Epidermal melanocyte (primary cell): ENCODE measurements around the gene GRB10.
"Not testable (repeated sequence)": the region's sequence is repeated elsewhere in the genome, so short reads cannot be mapped to it uniquely, and the experiment has no call there.

Source experiments
- DNase-seq: peaks from one replicate; pipeline ENCODE4 v3.0.0; 2011; ENCODE audit warnings: low spot score; ENCODE audit not compliant: insufficient read length

GRB10 gene

GRCh38 chr7:50584793-50585408 lies 197.8 kb downstream of the GRB10 start:
- no peak for DNase-seq

- no peak for DNase-seq
Observed at GRCh38 chr7:50584386-50584785, 198.3 kb downstream of the GRB10 start.

GRCh38 chr7:50583295-50583694 lies 199.4 kb downstream of the GRB10 start:
- DNase-seq, result not testable (repeated sequence)

- not testable (repeated sequence) for DNase-seq
Observed at GRCh38 chr7:50582271-50582670, 200.4 kb downstream of the GRB10 start.

GRCh38 chr7:50580666-50581065 lies 202.0 kb downstream of the GRB10 start:
- not testable (repeated sequence) for DNase-seq

- no peak for DNase-seq
Observed at GRCh38 chr7:50580057-50580456, 202.6 kb downstream of the GRB10 start.

- DNase-seq, result not testable (repeated sequence)
Observed at GRCh38 chr7:50578105-50578504, 204.6 kb downstream of the GRB10 start.

GRCh38 chr7:50577569-50577968 lies 205.1 kb downstream of the GRB10 start:
- no peak for DNase-seq

- DNase-seq, result not testable (repeated sequence)
Observed at GRCh38 chr7:50576388-50576787, 206.3 kb downstream of the GRB10 start.

- no peak for DNase-seq
Observed at GRCh38 chr7:50567715-50568261, 214.9 kb downstream of the GRB10 start.

- no peak for DNase-seq
Observed at GRCh38 chr7:50565977-50566376, 216.7 kb downstream of the GRB10 start.

GRCh38 chr7:50565559-50565916 lies 217.2 kb downstream of the GRB10 start:
- DNase-seq, result no peak

GRCh38 chr7:50564640-50565558 lies 217.8 kb downstream of the GRB10 start, which contains the start of gene DDC:
Gene DDC, minus strand, starts transcription at chr7:50565405. Its CDS starts 21,320 bp downstream, at chr7:50544085.
- DNase-seq, result no peak

GRCh38 chr7:50564171-50564570 lies 218.5 kb downstream of the GRB10 start:
- no peak for DNase-seq

- no peak for DNase-seq
Observed at GRCh38 chr7:50562136-50562535, 220.6 kb downstream of the GRB10 start.

GRCh38 chr7:50560865-50561351 lies 221.8 kb downstream of the GRB10 start:
- no peak for DNase-seq

GRCh38 chr7:50559881-50560280 lies 222.8 kb downstream of the GRB10 start:
- no peak for DNase-seq

- DNase-seq, result no peak
Observed at GRCh38 chr7:50558294-50559053, 224.2 kb downstream of the GRB10 start.

GRCh38 chr7:50557099-50557498 lies 225.6 kb downstream of the GRB10 start:
- no peak for DNase-seq

- DNase-seq, result no peak
Observed at GRCh38 chr7:50556247-50556991, 226.3 kb downstream of the GRB10 start.
